Renal pelvis (tissue), 4 donors: ENCODE measurements around the gene TMEM255A. TPM values are rescaled to one million over a fixed set of nuclear protein-coding genes. Genes with fewer than 3 reads are reported as not detected.

ENCODE experiments used
- DNase-seq: peaks from one replicate; pipeline ENCODE4 v3.0.0-alpha.2; 2013
- polyA plus RNA-seq, 3 donors: library from polyadenylated mRNA; unstranded; fragments of 120-200 nt; gene quantifications; one replicate each; pipeline ENCODE4 v1.2.1, GENCODE V29; 2013; ENCODE audit not compliant: insufficient read length in 3 of 3

Gene TMEM255A
- polyA plus RNA-seq, 3 donors = 0.21 to 0.30 (median 0.25) TPM

DNA sequence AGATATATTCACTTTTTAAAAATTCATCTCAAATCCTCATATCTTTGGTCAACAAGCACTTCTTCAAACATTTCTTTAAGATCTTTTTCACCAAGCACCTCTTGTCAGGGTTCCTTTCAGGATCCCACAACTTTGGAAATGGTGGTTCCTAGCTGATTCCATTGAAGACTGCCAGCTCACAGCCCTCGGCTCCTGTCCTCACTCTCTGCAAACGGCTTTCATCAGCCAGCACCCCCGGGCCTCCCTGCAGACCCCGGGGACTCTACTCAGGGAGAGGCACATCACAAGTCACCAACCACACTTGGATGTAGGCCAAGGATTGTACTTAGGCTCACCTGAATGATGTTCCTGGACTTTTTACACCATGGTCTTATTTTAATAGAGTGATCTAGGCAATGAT lies 40.7 kb downstream of the TMEM255A start:
- no peak for DNase-seq

DNA sequence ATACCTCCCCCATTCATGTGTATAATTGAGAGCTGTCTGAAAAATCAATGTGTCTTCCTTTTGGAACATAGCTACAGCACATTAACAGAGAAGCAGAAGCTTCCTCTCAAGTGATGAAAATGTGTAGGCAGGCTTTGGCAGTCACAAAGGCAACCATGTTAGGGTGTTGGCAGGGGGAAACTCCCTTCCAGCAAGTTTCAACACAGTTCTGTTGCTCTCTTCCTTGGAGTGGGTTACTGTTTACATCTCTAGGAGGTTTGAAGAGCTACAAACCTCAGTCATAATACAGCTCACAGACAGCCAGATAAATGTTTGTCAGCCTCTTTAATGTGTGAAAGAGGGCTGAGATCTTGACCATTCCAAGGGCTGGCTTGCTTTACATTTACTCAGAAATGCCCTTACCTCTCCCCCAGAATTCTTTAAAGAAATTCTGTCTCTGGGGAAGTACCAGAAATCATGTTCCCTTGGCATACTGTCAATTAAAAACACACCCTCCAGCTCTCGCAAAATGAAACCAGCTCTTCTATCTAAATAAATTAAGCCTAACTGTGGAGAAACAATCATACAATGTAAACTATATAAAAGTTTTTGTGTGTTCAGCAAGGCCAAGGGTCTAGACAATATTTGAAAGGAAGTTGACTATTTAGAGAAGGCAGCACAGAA lies 41.8 kb downstream of the TMEM255A start:
- DNase-seq = no peak

DNA sequence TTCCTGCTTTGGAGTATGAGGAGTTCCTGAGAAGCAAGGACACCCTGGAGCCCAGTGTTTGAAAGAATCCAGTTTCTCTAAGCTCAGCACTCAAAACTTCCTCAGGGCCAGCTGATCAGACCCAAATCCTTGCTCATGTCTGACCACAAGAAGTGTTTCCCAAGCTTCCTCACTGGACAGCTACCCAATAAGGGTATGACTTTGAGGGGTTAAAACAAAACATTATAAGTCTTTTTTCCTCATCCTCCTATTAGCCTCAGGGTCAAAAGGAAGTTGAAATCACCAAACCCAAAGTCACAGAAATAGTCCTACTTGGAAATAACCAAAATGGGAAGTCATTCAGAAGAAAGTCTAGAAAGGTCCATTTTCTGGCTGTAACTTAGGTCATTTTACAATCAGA lies 46.9 kb downstream of the TMEM255A start:
- no peak for DNase-seq

DNA sequence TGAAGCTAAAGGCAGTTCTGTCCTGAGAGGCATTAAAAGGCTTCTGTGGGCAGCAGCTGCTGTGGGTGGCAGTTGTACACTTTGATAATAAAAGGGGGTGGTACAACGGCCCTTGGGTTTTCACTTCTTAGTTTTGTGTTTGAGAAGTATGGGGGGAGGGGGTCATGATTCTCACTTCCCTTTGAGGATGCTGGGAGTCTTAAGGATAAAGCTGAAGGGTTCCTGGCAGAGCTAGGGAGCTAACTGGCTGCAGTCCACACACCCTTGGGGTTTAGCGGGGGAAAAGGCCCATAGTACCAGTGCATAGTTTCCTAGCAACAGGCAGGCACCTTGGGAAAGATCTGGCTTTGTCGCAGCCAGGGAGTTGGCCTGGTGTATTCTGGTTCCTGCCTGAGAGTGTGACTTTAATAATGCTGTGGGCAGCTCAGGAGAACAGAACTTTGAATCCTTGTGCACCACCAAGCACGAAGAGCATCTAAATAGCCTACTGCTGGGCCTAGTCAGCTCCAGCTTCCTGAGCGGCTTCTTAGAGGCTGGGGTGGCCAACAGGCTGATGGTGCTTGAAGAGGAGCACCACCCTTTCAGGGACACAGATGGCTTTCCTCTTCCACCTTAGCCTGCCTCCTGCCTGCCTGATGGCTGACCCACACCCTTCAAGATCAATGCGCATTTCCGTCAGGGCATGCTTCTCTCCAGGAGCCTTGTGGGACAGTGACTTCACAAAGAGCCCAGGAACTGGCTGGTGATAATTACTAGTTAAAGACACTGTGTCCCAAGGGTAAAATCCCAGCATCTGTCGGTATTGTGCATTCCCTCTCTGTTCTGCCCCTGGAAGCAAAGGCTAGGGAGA lies 48.2 kb downstream of the TMEM255A start:
- no peak for DNase-seq

GRCh38 chrX:120260369-120260768 lies 50.9 kb downstream of the TMEM255A start:
- DNase-seq = no peak

GRCh38 chrX:120253784-120254183 lies 57.5 kb downstream of the TMEM255A start:
- DNase-seq = no peak

DNA sequence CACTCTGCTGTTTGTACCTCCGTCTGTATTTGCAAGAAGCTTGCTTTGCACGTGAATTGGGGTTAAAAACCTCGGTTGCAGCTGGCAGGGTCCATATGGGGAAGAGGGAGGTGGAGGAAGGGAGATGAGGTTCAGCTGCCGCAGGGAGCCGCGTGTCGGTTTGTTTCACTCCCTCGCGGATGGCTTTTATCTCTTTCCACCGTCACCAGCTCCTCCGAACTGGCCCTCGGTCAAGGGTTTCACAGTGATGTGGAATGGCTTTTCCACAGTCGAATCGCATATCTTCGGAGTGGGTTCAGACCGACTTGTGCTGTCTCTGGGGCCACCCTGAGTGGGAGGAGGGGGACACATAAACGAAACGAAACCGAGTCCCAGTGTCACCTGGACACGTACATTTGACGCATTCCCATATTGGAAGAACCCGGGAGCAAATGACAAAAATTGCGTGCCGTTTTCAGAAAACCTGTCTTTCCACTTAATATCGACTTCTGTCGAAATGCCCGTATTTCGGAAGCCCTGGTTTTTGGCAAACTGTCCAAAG lies 59.7 kb downstream of the TMEM255A start:
- peak; percentile 22 for DNase-seq

- peak; percentile 94 for DNase-seq
Measured at GRCh38 chrX:120250522-120251271, 60.6 kb downstream of the TMEM255A start, which contains the start of gene ZBTB33. ZBTB33 (plus strand) TSS chrX:120250812; CDS start chrX:120253416, 2,604 bp downstream.

GRCh38 chrX:120244735-120245498 lies 66.3 kb downstream of the TMEM255A start:
- DNase-seq = peak; percentile 77

DNA sequence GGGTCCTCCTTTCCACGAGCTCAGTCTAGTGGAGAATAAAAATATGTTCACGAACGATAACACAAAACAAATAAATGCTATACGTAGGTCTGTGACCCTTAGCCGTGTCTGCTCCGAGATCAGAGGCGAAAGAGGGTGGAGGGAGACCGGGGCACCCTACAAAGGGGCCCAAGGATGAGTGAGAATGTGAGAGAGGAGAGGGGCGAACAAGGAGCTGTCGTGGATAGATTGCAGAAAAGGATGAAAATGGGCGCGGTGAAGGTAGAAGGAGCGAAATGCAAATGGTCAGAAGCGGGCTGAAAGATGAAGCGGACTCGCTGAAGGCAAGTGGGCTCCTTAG lies 66.9 kb downstream of the TMEM255A start:
- no peak for DNase-seq

GRCh38 chrX:120242813-120243212 lies 68.4 kb downstream of the TMEM255A start:
- DNase-seq = no peak

DNA sequence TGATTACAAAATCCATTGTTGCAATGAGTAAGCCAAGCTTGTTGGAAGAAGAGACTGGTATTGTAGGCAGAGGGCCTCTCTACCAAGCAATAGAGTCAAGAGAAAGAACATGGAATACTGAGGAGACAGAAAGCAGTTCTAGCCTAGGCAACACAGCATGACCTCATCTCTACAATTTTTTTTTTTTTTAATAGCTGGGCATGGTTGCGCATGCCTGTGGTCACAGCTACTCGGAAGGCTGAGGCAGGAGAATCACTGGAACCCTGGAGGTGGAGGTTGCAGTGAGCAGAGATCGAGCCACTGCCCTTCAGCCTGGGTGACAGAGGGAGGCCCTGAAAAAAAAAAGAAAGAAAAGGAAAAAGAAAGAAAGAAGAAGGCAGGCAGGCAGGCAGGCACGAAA lies 72.3 kb downstream of the TMEM255A start:
- no peak for DNase-seq

DNA sequence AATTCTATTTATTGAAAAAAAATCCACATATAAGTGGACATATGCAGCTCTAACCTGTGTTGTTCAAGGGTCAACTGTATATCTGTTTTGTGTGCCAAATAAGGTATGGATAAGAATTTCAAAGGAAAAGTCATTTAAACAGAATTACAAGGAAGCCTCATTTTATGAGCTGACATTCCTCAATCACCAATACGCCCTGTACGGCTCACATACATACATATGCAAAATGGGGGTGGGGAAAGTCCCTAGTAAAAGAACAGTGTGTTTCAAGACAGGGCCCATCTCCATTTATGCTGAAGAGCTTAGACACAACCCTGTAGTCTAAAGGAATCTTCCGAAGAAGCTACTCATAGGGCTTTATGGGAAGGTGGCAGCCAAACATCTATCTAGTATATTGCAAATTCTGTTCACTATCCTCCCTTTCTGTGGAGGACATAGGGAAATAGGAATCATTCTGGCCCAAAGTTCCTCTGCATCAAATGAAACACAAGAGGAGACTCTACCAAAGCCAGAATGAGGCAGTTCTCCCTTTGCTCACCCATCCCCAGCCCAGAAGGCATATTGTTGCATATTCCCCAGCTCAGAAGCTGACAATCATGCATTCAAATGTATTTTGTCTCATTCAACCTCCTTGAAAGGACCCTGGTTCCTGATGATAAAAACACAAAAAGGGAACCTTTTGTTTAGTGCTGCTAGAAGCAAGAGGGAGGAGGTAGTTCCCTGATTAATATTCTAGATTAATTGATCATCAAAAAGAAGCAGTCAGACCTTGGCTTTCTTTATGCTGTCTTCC lies 74.4 kb downstream of the TMEM255A start:
- no peak for DNase-seq

- no peak for DNase-seq
Measured at GRCh38 chrX:120235284-120235683, 76.0 kb downstream of the TMEM255A start.

DNA sequence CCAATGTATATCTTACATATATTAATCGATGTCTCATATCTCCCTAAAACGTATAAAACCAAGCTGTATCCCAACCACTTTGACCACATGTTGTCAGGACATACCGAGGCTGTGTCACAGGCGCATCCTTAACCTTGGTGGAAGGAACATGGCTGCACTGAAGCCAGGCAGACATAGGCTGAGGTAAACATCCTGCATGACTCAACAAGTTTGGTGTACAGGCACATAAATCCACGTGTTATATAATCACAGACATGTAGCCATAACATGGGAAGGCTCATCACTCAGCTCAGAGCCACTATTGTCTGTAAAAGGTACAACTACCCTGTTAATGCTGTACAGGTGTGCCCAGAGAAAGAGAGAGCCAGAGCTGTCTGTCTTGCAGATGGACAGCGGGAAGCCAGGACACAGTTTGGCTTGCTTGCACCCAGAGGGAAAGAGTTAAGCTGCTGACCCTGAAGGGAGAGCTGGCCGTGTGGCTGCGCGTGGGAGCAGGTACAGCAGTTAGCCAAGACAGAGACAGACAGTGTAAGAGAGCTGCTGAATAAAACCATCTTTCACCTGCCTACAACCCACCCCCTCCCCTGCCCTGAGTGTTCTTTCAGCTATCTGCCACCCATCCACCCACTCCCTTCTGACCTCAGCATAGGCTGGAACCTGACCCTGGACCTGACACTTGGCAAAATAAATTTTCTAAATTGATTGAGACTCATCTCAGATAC lies 82.9 kb downstream of the TMEM255A start:
- DNase-seq = no peak

GRCh38 chrX:120224388-120224787 lies 86.9 kb downstream of the TMEM255A start:
- DNase-seq = no peak

GRCh38 chrX:120223374-120223773 lies 87.9 kb downstream of the TMEM255A start:
- DNase-seq = no peak

DNA sequence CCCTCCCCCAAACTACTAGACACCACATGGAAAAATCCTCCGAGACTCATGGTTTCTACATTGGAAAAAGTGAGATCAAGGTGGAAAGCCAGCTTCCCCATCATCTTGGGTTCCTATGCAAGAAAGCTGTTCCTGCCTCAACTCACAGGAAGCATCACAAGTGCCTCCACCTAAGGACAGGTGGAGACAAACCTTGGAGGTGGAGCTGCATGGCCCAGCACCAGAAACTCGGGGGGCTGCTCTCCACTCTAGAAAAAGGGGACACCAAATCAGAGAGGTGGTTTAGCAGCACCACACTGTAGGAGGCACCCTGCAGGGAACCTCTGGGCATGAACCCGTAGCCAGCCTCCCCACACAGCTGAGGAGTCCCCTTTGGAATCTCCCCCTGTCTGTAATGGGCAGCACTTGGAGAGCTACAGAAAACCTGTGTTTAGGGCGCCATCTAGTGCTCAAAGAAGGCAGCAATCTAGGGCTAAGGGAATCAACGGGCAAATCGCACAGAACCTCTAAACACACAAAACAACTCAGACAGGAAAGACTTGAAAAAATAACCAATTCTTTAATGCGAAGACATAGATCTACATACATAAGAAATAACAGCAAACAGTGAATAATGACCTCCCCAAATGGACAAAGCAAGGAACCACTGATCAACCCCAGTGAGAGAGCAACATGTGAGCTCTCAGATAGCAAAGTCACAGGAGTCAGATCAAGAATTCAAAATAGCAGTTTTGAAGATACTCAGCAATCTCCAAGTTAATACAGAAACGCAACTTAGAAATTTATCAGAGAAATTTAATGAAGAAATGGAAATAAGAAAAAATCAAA lies 97.6 kb downstream of the TMEM255A start:
- DNase-seq = peak; percentile 63
